Transverse colon (tissue), 4 donors: Measurements from ENCODE around the gene PRR23E.

Experiments used
- CTCF ChIP-seq, 5 experiments: fragments of 200-600 bp in 3 of 5; fragments of 450-650 bp in 2 of 5; sonication (generic) in 3 of 5; IDR thresholded peaks; 1 replicate in 2 of 5; 2 replicates in 3 of 5; pipeline ENCODE4 v1.5.1; 2016 to 2017; ENCODE audit warnings: antibody characterized with exemption in 5 of 5, inconsistent platforms in 3 of 5, mild to moderate bottlenecking in 2 of 5, moderate library complexity in 1 of 5
- POLR2AphosphoS5 ChIP-seq, 3 donors: sonication (generic); formaldehyde crosslinking; IDR thresholded peaks; one replicate each; pipeline ENCODE4 v1.6.1; 2016; ENCODE audit warnings: antibody characterized with exemption in 3 of 3

DNA sequence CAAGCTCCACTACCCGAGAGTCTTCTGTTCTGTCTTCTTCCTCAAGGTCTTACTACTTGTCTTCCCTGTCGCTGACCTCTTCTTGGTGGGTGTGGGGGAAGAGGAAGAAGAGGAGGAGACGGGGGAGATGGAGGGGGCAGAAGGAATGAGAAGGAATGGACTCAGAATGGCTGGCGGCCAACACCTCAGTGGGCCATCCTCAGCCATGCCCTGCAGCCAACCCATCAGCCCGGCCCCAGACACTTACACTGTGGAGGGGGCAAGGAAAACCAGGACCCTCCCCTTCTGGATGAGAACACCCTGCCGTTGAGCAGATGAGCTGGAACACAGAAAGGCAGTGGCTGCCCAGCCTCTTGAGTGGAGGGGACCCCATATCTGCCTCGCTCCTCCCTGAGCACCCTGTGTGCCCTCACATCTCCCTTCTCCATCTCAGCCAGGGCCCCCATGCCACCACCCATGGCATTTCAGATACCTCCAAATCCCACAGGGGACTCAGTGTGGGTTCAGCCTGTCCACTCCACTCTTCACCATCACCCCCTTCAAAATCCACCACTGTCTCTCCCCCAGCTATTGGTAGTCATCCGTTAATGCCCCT is 45.5 kb upstream of the PRR23E start:
- TF ChIP-seq POLR2AphosphoS5 (IDR thresholded peaks at IDR 0.05): no peak
- no peak for TF ChIP-seq CTCF (IDR thresholded peaks at IDR 0.05)
